Activated CD4-positive, alpha-beta memory T cell treated with anti-CD3 and anti-CD28 coated beads, Interleukin-2, amount 10 ng/mL, durations not matched to agents 7 days and 5 days (primary cell): ENCODE data around the gene APP. TPM values are rescaled to one million over a fixed set of nuclear protein-coding genes. Genes with fewer than 3 reads are reported as not detected.
"Not testable (repeated sequence)": the region's sequence is repeated elsewhere in the genome, so short reads cannot be mapped to it uniquely, and the experiment has no call there.

Source experiments
- CTCF ChIA-PET: fragments of 350-600 bp; sonication (Branson Sonifier 250); formaldehyde crosslinking; loops from one replicate; lab custom pipeline; 2021; ENCODE audit warnings: antibody characterized with exemption, inconsistent platforms; lab: Charles Lee
- POLR2A ChIA-PET: fragments of 350-600 bp; sonication (Branson Sonifier 250); formaldehyde crosslinking; loops from one replicate; lab custom pipeline; 2021; ENCODE audit warnings: antibody characterized with exemption; lab: Charles Lee
- DNase-seq: peaks from one replicate; pipeline ENCODE4 v3.0.0-alpha.2; 2020
- H3K27ac Mint-ChIP-seq: one replicate; pipeline ENCODE4 v1.8.0; 2021; ENCODE audit warnings: mild to moderate bottlenecking, mixed read lengths
- H3K27me3 Mint-ChIP-seq: one replicate; pipeline ENCODE4 v1.8.0; 2021; ENCODE audit warnings: mixed read lengths
- H3K36me3 Mint-ChIP-seq: one replicate; pipeline ENCODE4 v1.8.0; 2021; ENCODE audit warnings: low read depth, mixed read lengths
- H3K4me1 Mint-ChIP-seq: one replicate; pipeline ENCODE4 v1.8.0; 2021; ENCODE audit warnings: mixed read lengths
- H3K4me3 Mint-ChIP-seq: one replicate; pipeline ENCODE4 v1.8.0; 2021; ENCODE audit warnings: mild to moderate bottlenecking, mixed read lengths
- H3K9me3 Mint-ChIP-seq: one replicate; pipeline ENCODE4 v1.8.0; 2021; ENCODE audit warnings: mixed read lengths
- total RNA-seq, 2 experiments: library from RNA; stranded (reverse); gene quantifications; one replicate each; pipeline ENCODE4 v1.2.3, GENCODE V29; 2021

Gene APP
- total RNA-seq, 2 experiments from 2014 or later, result 25.5 to 29.9 TPM

GRCh38 chr21:26032263-26032662 lies 138.3 kb downstream of the APP start:
- POLR2A ChIA-PET, result no interaction called here
- CTCF ChIA-PET, result no interaction called here
- no peak for DNase-seq
- no peaks in the 10 kb centered on the region for H3K36me3 Mint-ChIP-seq
- H3K9me3 Mint-ChIP-seq, result no peaks in the 10 kb centered on the region
- H3K4me3 Mint-ChIP-seq, result no peak overlapping the region
- H3K4me1 Mint-ChIP-seq, result peaks cover 8% of the 10 kb centered on the region
- H3K27ac Mint-ChIP-seq, result no peak overlapping the region
- no peaks in the 10 kb centered on the region for H3K27me3 Mint-ChIP-seq

- POLR2A ChIA-PET, result no interaction called here
- Mint-ChIP-seq H3K36me3 (no peaks in the 10 kb centered on the region), H3K27me3 (no peaks in the 10 kb centered on the region), H3K9me3 (no peaks in the 10 kb centered on the region), H3K4me3 (no peak overlapping the region), H3K4me1 (no peaks in the 10 kb centered on the region), H3K27ac (no peak overlapping the region)
- DNase-seq, result no peak
- CTCF ChIA-PET, result no interaction called here
Measured at GRCh38 chr21:26028183-26028582, 142.4 kb downstream of the APP start.

- Mint-ChIP-seq H3K27me3 (no peaks in the 10 kb centered on the region), H3K36me3 (no peaks in the 10 kb centered on the region), H3K27ac (no peak overlapping the region), H3K4me3 (no peak overlapping the region), H3K4me1 (no peaks in the 10 kb centered on the region), H3K9me3 (no peaks in the 10 kb centered on the region)
- POLR2A ChIA-PET, result no interaction called here
- CTCF ChIA-PET, result no interaction called here
- no peak for DNase-seq
Measured at GRCh38 chr21:26027696-26028095, 142.9 kb downstream of the APP start.

DNA sequence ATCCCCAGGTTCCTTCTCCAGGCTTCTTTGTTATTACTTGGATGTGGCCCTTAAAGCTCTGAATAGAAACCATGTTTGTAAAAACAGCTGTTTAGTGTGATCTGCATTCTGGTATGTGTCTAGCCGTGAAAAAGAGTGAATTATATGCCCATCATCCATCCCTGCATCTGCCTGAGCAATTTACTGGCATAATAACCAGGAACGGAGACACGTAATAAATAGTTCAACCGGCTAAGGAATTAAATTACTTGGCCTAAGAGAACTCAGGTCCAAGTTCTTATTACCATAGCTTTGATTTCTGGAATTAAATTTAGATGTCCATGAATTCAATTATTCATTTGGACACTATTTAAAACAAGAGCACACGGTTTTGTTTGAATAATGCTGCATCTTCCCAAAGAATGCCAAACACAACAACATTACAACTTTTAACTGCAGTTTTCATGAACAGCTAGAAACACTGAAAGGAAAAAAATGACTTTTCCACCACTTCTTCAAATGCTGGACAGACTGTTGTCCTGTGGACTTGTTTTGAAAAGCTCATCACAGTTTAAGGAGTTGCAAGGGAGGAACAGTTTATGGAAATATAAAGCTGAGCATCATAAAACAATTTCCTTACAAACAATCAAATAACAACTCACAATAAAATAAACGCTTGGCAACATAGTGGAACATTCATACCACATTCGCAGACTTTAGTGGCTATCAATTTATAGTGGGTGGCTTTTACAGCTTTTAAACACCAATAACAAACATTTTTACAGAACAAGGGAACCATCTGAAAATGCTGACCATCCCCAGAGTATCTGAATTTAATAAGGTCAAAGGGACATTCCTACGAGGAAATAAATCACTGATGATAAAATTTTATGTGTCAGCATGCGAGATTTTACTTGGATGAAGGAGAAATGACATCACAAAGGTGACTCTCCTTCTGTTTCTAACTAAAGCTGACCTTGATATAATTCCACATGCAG lies 144.7 kb downstream of the APP start:
- ChIA-PET POLR2A (no interaction called here), CTCF (no interaction called here)
- no peaks in the 10 kb centered on the region for H3K27me3 Mint-ChIP-seq
- no peak overlapping the region for H3K4me3 Mint-ChIP-seq
- no peaks in the 10 kb centered on the region for H3K9me3 Mint-ChIP-seq
- DNase-seq, result no peak
- H3K4me1 Mint-ChIP-seq, result no peaks in the 10 kb centered on the region
- H3K27ac Mint-ChIP-seq, result no peak overlapping the region
- peaks cover 6% of the 10 kb centered on the region for H3K36me3 Mint-ChIP-seq

GRCh38 chr21:26023406-26023805 lies 147.2 kb downstream of the APP start:
- DNase-seq, H3K4me3 Mint-ChIP-seq, CTCF ChIA-PET, H3K9me3 Mint-ChIP-seq, H3K27me3 Mint-ChIP-seq, H3K4me1 Mint-ChIP-seq, POLR2A ChIA-PET, H3K36me3 Mint-ChIP-seq, H3K27ac Mint-ChIP-seq: not testable (repeated sequence)

GRCh38 chr21:26022598-26023337 lies 147.8 kb downstream of the APP start:
- H3K27ac Mint-ChIP-seq, H3K27me3 Mint-ChIP-seq, DNase-seq, H3K9me3 Mint-ChIP-seq, H3K36me3 Mint-ChIP-seq, H3K4me3 Mint-ChIP-seq, H3K4me1 Mint-ChIP-seq, CTCF ChIA-PET, POLR2A ChIA-PET: not testable (repeated sequence)

DNA sequence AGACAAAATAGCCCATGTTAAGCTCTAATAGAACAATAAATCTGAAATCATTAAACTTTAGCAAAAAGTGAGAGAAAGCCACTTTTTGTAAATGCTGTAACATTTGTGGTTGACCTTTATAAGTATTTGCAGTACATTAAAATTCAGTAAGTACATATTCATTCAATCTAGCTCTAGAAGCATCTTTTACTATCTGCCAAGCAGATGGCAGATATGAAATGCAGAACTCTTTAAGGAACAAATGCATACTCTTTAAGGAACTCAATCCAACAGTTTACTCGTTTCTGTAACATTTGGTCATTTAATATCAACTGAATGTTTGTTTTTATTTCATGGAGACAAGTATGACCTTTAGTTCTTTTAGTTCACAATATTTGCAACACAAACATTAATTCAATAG lies 150.1 kb downstream of the APP start:
- ChIA-PET CTCF (interaction anchor here (0.6 kb wide), 1 partner anchor 11 kb away, joined by 3 read pairs; no protein-coding TSS in a partner anchor), POLR2A (no interaction called here)
- Mint-ChIP-seq H3K9me3 (no peaks in the 10 kb centered on the region), H3K27ac (no peak overlapping the region), H3K27me3 (no peaks in the 10 kb centered on the region), H3K4me3 (no peak overlapping the region), H3K36me3 (peaks cover 6% of the 10 kb centered on the region), H3K4me1 (no peaks in the 10 kb centered on the region)
- no peak for DNase-seq

- ChIA-PET POLR2A (no interaction called here), CTCF (interaction anchor here (0.6 kb wide), 1 partner anchor 10 kb away, joined by 3 read pairs; no protein-coding TSS in a partner anchor)
- no peak for DNase-seq
- H3K27ac Mint-ChIP-seq, result no peak overlapping the region
- no peak overlapping the region for H3K4me3 Mint-ChIP-seq
- no peaks in the 10 kb centered on the region for H3K27me3 Mint-ChIP-seq
- no peaks in the 10 kb centered on the region for H3K9me3 Mint-ChIP-seq
- H3K36me3 Mint-ChIP-seq, result peaks cover 6% of the 10 kb centered on the region
- no peaks in the 10 kb centered on the region for H3K4me1 Mint-ChIP-seq
Measured at GRCh38 chr21:26020081-26020480, 150.5 kb downstream of the APP start.

DNA sequence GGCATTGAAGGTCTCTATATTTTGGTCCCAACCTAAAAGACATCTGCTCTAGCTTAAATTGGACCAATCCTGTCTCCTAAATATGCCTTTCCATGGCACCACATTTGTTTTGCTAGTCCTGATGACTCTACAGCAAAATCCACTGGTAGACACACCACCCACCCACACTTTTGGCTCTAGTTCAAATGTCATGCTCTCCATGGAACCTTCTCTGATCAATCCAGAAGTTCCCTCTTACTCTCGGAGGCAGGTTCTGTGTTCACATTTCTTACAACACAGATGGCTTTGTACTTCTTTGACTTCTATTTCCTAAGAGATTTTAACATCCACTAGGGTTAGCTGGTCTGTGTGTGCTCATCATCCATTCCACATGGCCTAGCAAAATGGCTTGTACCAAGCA lies 151.3 kb downstream of the APP start:
- CTCF ChIA-PET, result interaction anchor here (0.6 kb wide), 1 partner anchor 47 kb away, joined by 4 read pairs; no protein-coding TSS in a partner anchor
- no peak for DNase-seq
- POLR2A ChIA-PET, result no interaction called here
- H3K9me3 Mint-ChIP-seq, result no peaks in the 10 kb centered on the region
- H3K4me1 Mint-ChIP-seq, result no peaks in the 10 kb centered on the region
- no peak overlapping the region for H3K4me3 Mint-ChIP-seq
- no peak overlapping the region for H3K27ac Mint-ChIP-seq
- peaks cover 6% of the 10 kb centered on the region for H3K36me3 Mint-ChIP-seq
- H3K27me3 Mint-ChIP-seq, result no peaks in the 10 kb centered on the region

DNA sequence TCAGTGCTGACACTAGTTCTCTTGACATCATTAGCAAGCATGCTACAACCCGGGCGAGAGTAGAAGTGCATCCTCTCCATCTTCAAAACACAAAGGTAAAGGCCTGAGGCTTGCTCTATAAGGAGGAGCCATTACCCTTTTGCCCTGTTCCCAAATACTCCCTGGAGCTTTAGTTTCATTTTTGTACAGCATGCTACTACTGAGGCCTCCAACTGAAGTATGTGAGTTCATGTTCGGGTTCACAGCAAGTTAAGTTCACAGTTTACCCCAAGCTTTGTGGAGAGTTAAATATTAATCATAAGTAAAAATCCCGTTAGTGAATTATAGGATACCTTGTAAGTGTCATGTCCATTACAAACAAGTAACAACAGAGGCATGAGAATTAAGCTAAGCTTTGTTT lies 156.6 kb downstream of the APP start:
- POLR2A ChIA-PET, result no interaction called here
- H3K27ac Mint-ChIP-seq, result no peak overlapping the region
- no peak overlapping the region for H3K4me3 Mint-ChIP-seq

GRCh38 chr21:26012482-26012881 lies 158.1 kb downstream of the APP start:
- H3K4me1 Mint-ChIP-seq, DNase-seq, POLR2A ChIA-PET, H3K4me3 Mint-ChIP-seq, H3K27me3 Mint-ChIP-seq, CTCF ChIA-PET, H3K9me3 Mint-ChIP-seq, H3K36me3 Mint-ChIP-seq, H3K27ac Mint-ChIP-seq: not testable (repeated sequence)

More for the DNA sequence above, 156.6 kb downstream of the APP start:
- Mint-ChIP-seq H3K36me3 (no peaks in the 10 kb centered on the region), H3K9me3 (no peaks in the 10 kb centered on the region), H3K27me3 (no peaks in the 10 kb centered on the region), H3K4me1 (no peaks in the 10 kb centered on the region)
- CTCF ChIA-PET, result interaction anchor here (1.0 kb wide), 1 partner anchor 157 kb away, joined by 3 read pairs; no protein-coding TSS in a partner anchor
- DNase-seq, result no peak

DNA sequence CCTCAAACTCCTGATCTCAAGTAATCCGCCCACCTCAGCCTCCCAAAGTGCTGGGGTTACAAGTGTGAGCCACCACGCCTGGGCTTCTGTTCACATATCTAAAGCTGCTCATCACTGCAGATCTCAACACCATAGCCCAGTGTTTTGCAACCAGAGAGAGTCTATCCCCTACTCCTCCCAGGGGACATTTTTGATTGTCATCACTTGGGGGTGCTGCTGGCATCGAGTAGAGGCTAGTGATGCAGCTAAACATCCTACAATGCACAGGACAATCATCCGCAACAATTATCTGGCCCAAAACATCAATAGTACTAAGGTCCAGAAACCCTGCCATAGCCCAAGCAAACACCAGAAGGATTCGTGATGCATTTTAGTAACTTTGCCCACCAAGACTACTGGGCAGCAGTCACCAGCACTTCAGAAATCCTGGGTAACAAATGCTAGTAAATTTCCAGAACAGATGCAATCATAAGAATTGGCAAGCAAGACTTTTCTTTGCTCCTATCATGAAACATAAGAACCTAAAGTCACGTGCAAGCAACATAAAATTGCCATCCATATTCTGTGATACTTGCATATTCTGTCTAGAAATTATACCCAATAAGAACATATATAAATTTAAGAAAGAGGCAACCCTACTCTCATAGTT lies 159.2 kb downstream of the APP start:
- no peak for DNase-seq
- no peaks in the 10 kb centered on the region for H3K9me3 Mint-ChIP-seq
- no peaks in the 10 kb centered on the region for H3K27me3 Mint-ChIP-seq
- ChIA-PET CTCF (no interaction called here), POLR2A (no interaction called here)
- no peaks in the 10 kb centered on the region for H3K36me3 Mint-ChIP-seq
- H3K4me3 Mint-ChIP-seq, result no peak overlapping the region
- H3K4me1 Mint-ChIP-seq, result no peaks in the 10 kb centered on the region
- no peak overlapping the region for H3K27ac Mint-ChIP-seq
